Upper lobe of right lung (tissue), 1 donor: ENCODE measurements around the gene VAV3. TPM values are rescaled to one million over a fixed set of nuclear protein-coding genes. Genes with fewer than 3 reads are reported as not detected.
"Not testable (repeated sequence)": the region's sequence is repeated elsewhere in the genome, so short reads cannot be mapped to it uniquely, and the experiment has no call there.

Experiments used
- ATAC-seq: fragments of 200-7000 bp; cut with Tn5 transposase; one replicate; pipeline ENCODE4 v1.9.1; 2020; ENCODE audit warnings: mild to moderate bottlenecking, moderate library complexity
- DNase-seq: peaks from one replicate; pipeline ENCODE4 v3.0.0-alpha.2; 2020
- H3K27ac ChIP-seq: fragments of 200-600 bp; one replicate; pipeline ENCODE4 v1.8.0; 2022
- H3K27me3 ChIP-seq: fragments of 200-600 bp; one replicate; pipeline ENCODE4 v1.8.0; 2022; ENCODE audit warnings: mild to moderate bottlenecking
- H3K36me3 ChIP-seq: fragments of 200-600 bp; one replicate; pipeline ENCODE4 v1.8.0; 2022
- H3K4me1 ChIP-seq: fragments of 200-600 bp; one replicate; pipeline ENCODE4 v1.8.0; 2022
- H3K4me3 ChIP-seq: fragments of 200-600 bp; one replicate; pipeline ENCODE4 v1.8.0; 2022; ENCODE audit warnings: mild to moderate bottlenecking
- H3K9me3 ChIP-seq: fragments of 200-600 bp; one replicate; pipeline ENCODE4 v1.8.0; 2022
- intact Hi-C: fragments of 100-400 bp; cut with DNase I; formaldehyde crosslinking; loops from one replicate; pipeline ENCODE4 v1.11.0; 2022
- total RNA-seq: library from RNA; stranded (reverse); fragmentation: NEBNext Ultra II Directional; extraction: Animal tissue kit (Norgen Biotek cat#: 25700); gene quantifications from one replicate; pipeline ENCODE4 v1.2.1, GENCODE V29; 2021
- TF ChIP-seq, protein P1 (sequence below): fragments of 200-600 bp; IDR thresholded peaks from one replicate; pipeline ENCODE4 v1.8.0; 2022; ENCODE audit warnings: antibody characterized with exemption
- donor health status: DM: no; HTN: yes; CAD: no; lungs with severe emphysema.

Gene VAV3
- total RNA-seq, 1 donor from 2014 or later, result 8.5 TPM

DNA sequence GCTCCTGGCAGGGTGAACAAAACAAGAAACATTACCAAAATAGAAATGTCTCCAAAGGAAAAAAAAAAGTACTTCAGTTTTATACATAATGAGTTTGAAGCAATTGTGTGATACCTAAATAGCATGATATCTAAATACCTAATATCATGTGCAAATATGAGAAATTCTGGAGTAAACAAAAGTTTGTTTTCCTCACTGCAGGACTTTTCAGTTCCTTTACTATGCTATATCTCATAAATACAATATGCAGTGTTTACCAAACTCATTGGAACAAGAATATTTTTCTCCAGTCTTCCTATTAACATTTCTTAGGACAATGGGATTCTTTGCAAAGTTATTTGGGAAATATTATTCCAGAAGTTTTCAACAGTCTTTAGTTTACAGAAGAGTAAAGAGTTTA lies 98.1 kb downstream of the VAV3 start:
- Histone ChIP-seq H3K4me3 (no peak overlapping the region), H3K9me3 (no peaks in the 10 kb centered on the region), H3K27ac (no peak overlapping the region), H3K4me1 (no peaks in the 10 kb centered on the region), H3K27me3 (no peaks in the 10 kb centered on the region), H3K36me3 (no peaks in the 10 kb centered on the region)
- DNase-seq, result no peak
- no peak for ATAC-seq
- intact Hi-C loops, result no loop called here
- TF ChIP-seq, protein P1, sequence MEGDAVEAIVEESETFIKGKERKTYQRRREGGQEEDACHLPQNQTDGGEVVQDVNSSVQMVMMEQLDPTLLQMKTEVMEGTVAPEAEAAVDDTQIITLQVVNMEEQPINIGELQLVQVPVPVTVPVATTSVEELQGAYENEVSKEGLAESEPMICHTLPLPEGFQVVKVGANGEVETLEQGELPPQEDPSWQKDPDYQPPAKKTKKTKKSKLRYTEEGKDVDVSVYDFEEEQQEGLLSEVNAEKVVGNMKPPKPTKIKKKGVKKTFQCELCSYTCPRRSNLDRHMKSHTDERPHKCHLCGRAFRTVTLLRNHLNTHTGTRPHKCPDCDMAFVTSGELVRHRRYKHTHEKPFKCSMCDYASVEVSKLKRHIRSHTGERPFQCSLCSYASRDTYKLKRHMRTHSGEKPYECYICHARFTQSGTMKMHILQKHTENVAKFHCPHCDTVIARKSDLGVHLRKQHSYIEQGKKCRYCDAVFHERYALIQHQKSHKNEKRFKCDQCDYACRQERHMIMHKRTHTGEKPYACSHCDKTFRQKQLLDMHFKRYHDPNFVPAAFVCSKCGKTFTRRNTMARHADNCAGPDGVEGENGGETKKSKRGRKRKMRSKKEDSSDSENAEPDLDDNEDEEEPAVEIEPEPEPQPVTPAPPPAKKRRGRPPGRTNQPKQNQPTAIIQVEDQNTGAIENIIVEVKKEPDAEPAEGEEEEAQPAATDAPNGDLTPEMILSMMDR, result no peak

GRCh38 chr1:107865627-107866026 lies 99.4 kb downstream of the VAV3 start:
- ATAC-seq (no peak), DNase-seq (no peak)
- intact Hi-C loops, result no loop called here
- H3K4me1 ChIP-seq, result no peaks in the 10 kb centered on the region
- H3K36me3 ChIP-seq, result no peaks in the 10 kb centered on the region
- TF ChIP-seq, protein P1, result no peak
- H3K27ac ChIP-seq, result no peak overlapping the region
- H3K9me3 ChIP-seq, result no peaks in the 10 kb centered on the region
- no peaks in the 10 kb centered on the region for H3K27me3 ChIP-seq
- no peak overlapping the region for H3K4me3 ChIP-seq

DNA sequence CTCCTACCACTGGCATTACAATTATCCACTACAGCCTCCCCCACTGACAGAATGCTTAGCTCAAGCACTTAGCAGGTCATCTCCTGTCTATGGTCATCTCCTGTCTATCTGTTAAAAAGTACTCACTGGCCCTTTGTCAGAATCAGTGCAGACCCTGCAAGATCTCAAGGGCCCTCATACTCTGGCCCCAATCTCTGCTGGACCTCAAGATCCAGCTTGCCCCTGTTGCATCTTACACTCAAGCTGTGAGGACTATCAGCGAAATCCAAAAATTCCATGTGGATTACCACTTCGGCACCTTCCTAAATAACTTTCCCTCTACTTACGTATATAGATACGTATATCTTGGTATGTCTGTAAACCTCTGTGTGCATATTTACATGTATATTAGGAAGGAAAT lies 101.6 kb downstream of the VAV3 start:
- ATAC-seq (no peak), DNase-seq (no peak)
- H3K27me3 ChIP-seq, result no peaks in the 10 kb centered on the region
- H3K9me3 ChIP-seq, result no peaks in the 10 kb centered on the region
- H3K27ac ChIP-seq, result no peak overlapping the region
- H3K4me3 ChIP-seq, result no peak overlapping the region
- intact Hi-C loops, result no loop called here
- no peaks in the 10 kb centered on the region for H3K4me1 ChIP-seq
- H3K36me3 ChIP-seq, result no peaks in the 10 kb centered on the region
- TF ChIP-seq, protein P1, result no peak

DNA sequence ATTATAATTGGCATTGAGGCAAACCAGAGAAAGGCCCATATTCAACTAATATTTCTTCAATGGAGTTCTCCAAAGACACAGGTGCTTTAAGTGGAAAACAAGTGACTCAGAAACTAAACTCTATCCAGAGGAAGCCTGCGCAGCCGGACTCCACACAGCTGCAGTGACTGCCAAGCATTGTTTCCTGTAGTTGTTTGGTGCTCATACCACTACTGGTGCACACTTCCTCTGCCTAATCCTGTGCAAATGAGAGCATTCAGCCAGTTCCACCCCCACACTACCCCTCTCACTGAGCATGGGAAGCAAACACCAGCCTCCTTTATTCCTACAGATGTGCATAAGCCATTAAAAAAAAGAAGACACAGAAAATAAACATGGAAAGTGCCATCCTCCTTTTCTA lies 102.9 kb downstream of the VAV3 start:
- no peak overlapping the region for H3K27ac ChIP-seq
- H3K4me3 ChIP-seq, result no peak overlapping the region
- DNase-seq (no peak), ATAC-seq (no peak)
- no peaks in the 10 kb centered on the region for H3K36me3 ChIP-seq
- TF ChIP-seq, protein P1, result no peak
- H3K27me3 ChIP-seq, result no peaks in the 10 kb centered on the region
- intact Hi-C loops, result no loop called here
- no peaks in the 10 kb centered on the region for H3K9me3 ChIP-seq
- no peaks in the 10 kb centered on the region for H3K4me1 ChIP-seq

GRCh38 chr1:107858323-107858722 lies 106.7 kb downstream of the VAV3 start:
- ATAC-seq, result no peak
- DNase-seq, result no peak
- Histone ChIP-seq H3K9me3 (no peaks in the 10 kb centered on the region), H3K4me3 (no peak overlapping the region), H3K27me3 (no peaks in the 10 kb centered on the region), H3K27ac (no peak overlapping the region), H3K36me3 (no peaks in the 10 kb centered on the region), H3K4me1 (no peaks in the 10 kb centered on the region)
- intact Hi-C loops, result no loop called here
- TF ChIP-seq, protein P1, result no peak

GRCh38 chr1:107851418-107851817 lies 113.6 kb downstream of the VAV3 start:
- H3K27ac ChIP-seq, result no peak overlapping the region
- H3K4me1 ChIP-seq, result no peaks in the 10 kb centered on the region
- no peaks in the 10 kb centered on the region for H3K27me3 ChIP-seq
- intact Hi-C loops, result no loop called here
- no peak overlapping the region for H3K4me3 ChIP-seq
- no peaks in the 10 kb centered on the region for H3K9me3 ChIP-seq
- ATAC-seq (no peak), DNase-seq (no peak)
- no peaks in the 10 kb centered on the region for H3K36me3 ChIP-seq
- TF ChIP-seq, protein P1, result no peak

DNA sequence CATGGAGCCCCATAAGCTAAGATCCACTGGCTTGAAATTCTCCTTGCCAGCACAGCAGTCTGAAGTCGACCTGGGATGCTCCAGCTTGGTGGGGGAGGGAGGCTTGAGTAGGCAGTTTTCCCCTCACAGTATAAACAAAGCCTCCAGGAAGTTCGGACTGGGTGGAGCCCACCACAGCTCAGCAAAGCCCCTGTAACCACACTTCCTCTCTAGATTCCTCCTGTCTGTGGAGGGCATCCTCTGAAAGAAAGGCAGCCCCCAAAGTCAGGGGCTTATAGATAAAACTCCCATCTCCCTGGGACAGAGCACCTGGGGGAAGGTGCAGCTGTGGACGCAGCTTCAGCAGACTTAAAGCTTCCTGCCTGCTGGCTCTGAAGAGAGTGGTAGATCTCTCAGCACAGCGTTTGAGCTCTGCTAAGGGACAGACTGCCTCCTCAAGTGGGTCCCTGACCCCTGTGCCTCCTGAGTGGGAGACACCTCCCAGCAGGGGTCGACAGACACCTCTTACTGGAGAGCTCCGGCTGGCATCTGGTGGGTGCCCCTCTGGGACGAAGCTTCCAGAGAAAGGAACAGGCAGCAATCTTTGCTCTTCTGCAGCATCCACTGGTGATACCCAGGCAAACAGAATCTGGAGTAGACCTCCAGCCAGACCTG lies 120.3 kb downstream of the VAV3 start:
- H3K27ac ChIP-seq, H3K36me3 ChIP-seq, H3K27me3 ChIP-seq, ATAC-seq, H3K9me3 ChIP-seq, DNase-seq, H3K4me3 ChIP-seq, intact Hi-C loops: not testable (repeated sequence)
- H3K4me1 ChIP-seq, result peaks cover 12% of the 10 kb centered on the region
